ENCODE data around the gene MINDY2.

DNA sequence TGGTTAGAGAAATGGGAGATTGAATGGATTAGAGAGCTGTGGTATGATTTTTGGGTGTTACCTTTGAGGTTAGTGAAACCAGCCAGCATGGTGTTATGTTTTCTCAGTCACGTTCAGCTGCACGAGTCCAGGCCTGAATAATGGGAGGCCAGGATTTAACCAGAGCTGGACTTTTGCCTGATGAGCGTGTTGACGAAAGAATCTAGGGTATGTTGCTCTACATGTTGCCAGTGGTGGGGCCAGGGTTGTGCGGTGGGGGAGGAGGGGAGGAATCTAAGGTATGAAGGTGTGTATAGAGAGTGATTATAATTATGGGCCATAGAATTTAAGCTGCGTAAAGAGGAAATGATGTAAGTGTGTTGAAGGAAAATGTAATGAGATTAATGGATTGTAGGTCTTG, 22.8 kb downstream of the MINDY2 start:
- TF ChIP-seq POLR2A (IDR thresholded peaks at IDR 0.05) = no peak
- TF ChIP-seq, protein P1, sequence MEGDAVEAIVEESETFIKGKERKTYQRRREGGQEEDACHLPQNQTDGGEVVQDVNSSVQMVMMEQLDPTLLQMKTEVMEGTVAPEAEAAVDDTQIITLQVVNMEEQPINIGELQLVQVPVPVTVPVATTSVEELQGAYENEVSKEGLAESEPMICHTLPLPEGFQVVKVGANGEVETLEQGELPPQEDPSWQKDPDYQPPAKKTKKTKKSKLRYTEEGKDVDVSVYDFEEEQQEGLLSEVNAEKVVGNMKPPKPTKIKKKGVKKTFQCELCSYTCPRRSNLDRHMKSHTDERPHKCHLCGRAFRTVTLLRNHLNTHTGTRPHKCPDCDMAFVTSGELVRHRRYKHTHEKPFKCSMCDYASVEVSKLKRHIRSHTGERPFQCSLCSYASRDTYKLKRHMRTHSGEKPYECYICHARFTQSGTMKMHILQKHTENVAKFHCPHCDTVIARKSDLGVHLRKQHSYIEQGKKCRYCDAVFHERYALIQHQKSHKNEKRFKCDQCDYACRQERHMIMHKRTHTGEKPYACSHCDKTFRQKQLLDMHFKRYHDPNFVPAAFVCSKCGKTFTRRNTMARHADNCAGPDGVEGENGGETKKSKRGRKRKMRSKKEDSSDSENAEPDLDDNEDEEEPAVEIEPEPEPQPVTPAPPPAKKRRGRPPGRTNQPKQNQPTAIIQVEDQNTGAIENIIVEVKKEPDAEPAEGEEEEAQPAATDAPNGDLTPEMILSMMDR (IDR thresholded peaks at IDR 0.05) = no peak
